NCI-H510A treated with DMSO at 0.1 percent for 48 hours (cell line): Measurements from ENCODE around the gene UPK3A.
A peak's percentile ranks its signal among the peaks of the same experiment; 100 is the strongest.

Experiments
- DNase-seq: peaks from one replicate; lab custom pipeline; 2025; lab: John Stamatoyannopoulos, UW

Gene UPK3A

GRCh38 chr22:45284705-45285262 lies at the start of gene UPK3A:
UPK3A (plus strand) TSS chr22:45284949; CDS start chr22:45285014, 65 bp downstream.
- DNase-seq, result peak; percentile 47

DNA sequence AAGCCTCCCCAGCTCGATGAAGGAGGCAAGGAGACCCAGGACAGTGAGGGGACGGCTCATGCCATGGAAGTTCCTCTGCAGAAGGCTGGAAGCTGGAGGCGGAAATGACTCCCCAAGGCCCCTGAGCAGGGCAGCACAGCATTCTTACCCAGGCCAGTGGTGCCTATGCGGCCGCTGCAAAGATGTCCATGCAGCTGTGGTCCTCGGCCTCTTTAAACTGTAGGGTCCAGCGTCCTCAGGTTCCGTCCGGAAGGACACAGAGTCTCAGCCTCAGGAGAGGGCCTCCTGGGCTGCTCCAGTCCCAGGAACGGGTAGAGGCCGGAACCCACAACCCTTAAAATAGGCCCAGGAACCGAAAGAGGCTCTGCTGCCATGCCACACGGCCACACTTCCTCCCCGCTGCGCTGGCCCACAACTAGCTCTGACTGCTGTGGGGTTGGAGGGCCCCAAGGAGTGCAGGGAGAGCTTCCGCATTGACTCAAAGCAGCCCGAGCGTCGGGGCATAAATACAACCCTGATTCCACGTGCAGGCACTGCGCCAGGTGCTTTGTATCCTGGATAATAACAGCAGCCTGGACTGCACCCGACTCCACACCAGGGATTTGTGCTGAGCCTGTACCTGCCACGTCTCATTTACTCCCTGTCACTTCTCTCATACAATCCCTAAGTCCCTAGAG lies 49.5 kb upstream of the UPK3A start:
- DNase-seq, result no peak

DNA sequence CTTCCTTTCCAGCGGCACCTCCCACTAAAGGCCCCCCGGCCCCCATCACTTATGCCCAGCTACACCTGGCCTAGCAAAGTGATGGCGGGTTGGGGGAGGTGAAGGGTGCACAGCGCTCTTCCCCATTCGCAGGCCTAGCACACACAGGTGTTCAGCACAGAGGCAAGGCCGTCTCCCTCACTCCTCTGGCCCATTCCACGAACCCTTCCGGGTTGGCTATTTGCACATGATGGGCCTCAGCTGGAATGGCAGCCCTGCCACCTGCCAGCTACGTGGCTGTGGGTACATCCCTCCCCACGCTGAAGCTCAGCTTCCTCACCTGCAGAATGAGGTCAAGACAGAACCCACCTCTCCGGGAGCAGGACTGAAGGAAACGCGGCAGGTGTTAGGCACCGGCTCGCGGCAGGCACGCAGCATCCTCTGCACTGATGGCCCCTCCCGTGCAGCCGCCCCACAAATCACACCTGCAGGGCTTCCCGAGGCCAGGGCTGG lies 48.9 kb upstream of the UPK3A start:
- DNase-seq, result peak; percentile 22

DNA sequence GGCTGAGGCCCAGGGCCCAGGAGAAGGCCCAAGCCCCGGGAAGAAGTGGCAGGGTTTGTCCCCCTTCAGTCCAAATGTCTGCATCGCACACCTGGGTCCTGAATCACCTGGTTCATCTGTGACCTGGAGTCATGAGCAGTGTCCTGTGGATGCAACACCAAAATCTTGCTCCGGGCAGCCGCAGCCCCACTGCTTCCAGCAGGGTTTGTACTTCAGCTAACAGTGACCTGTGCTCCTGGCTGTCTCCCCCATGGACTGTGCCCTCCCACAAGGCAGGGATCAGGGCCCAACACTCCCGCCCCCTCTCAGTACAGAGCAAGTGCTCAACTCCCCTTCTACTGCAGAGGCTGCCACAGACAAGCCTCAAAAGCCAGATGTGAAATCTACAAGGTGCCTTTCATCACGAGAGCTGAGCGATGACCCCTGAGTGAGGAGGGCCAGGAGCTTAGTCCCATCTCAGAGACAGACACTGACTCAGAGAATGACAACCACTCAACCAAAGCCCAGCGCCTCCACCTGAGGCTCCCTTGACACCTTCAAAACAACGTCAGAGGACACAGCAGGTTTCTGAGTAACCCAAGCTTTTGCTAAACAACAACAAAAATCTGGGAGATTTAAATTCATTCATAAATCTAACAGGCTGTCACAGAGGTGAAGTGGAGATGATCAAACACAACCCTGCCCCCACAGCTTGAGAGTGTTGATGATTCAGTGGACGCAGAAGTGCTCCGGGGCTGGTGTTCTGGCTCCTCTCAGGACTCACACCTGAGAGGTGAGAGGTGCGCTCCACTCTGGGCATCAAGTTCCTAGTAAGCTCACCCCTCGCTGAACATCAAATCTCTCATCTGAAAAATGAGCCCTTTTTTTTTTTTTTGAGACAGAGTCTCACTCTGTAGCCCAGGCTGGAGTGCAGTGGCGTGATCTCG lies 47.4 kb upstream of the UPK3A start:
- DNase-seq, result peak; percentile 73

- no peak for DNase-seq
Observed at GRCh38 chr22:45238076-45238956, 46.4 kb upstream of the UPK3A start.

DNA sequence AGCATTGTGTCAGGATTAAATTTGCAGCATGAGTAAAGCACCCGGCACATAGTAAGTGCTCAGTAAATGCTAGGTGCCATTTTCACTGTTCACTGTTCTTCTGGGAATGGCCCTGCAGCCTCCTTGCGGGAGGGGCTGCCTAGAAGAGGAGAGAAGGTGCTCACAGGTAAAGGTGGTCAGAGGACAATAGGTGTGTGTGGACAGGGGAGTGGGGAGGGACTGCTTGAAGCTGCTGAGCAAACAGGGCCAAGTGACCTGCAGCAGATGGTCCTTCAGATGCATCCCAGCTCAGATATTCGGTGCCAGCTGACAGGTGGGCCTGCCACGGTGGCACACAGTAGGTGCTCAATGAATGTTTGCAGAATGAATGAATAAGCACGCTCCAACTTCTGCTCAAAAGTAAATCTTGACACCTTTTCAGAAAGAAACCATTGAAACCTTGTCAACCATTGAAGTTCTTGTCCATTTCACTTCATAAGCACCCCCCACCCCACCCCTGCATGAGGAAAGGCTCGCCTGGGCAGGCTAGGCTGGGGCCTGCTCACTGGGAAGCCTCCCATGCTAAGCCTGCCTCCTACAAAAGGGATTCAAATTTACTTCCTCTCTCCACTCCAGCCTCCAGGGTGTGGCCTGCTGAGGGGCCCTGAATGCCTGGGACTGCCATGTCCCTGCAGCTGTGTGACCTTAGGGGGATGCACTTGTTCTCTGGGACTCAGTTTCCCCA lies 45.6 kb upstream of the UPK3A start:
- no peak for DNase-seq

GRCh38 chr22:45239681-45240051 lies 45.1 kb upstream of the UPK3A start:
- no peak for DNase-seq

DNA sequence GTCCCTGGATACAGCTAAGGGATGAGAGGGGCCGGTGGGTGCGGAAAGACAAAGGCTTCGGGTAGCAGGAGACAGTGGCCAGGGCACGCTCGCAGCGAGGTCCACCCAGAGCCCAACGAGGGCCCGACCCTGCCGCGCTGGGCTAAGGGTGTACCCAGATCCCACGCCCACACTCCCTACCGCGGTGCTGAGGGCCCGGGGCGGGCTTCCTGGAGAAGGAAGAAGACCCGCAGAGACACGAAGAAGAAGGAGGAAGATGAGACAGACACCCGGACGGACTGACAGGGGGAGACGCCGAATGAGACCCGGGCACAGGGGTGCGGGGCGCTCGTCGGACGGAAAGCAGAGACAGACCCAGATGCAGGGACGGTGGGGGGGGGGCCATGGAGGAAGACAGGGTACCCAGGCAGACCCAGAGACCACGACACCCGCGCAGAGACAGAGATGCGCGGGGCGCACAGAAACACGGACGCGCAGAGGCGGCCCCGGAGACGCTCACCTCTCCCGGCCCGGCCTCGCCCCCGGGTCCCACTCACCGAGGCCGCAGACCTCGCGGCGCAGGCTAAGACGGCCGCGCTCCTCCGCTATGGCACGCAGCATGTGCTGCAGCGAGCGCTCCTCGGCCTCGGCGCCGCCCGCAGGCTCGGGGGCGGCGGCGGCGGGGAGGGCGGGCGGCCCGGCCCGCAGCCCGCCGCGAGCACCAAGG lies 44.5 kb upstream of the UPK3A start:
- DNase-seq, result no peak

DNA sequence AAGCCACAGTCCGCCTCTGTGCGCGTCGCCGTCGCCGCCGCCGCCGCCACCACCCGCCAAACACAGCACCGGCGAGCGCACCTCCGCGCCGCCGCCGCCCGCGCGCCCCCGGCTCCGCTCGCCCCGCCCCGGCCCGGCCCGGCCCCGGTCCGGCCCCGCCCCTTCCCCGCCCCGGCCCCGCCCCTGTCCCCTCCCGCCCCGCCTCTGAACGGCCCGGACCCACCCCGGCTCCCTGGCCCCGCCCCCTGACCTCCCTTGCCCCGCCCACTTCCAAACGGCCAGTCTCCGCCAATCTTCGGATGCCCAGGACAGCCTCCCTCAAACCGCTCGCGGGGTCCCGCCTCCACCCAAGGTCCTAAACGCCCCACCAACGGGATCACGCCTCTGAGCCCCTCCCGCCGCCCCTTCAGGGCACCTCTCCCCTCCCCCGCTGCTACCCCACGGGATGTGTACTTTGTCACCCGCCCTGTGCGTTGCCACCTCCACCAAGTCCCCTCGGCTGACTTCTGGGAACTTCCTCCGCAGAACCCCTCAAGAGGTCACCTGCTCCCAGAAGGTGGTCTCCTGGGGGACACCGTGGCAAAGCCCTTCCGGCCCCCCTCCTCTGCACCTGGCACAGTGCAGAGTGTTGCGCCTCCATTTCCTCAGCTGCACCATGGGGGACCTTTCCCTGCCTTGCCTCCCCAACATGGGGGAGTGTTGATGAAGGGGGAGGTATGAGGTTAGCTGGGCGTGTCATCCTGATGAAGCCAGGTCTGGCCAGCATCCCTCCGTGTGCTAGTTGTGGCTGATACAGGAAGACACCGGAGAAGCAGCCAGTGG lies 43.7 kb upstream of the UPK3A start, which contains the start of gene KIAA0930:
TSS of gene KIAA0930 (minus strand) at position 85 of the 822 bp plus-strand sequence. CDS start 191 bp downstream, outside the sequence.
- no peak for DNase-seq

DNA sequence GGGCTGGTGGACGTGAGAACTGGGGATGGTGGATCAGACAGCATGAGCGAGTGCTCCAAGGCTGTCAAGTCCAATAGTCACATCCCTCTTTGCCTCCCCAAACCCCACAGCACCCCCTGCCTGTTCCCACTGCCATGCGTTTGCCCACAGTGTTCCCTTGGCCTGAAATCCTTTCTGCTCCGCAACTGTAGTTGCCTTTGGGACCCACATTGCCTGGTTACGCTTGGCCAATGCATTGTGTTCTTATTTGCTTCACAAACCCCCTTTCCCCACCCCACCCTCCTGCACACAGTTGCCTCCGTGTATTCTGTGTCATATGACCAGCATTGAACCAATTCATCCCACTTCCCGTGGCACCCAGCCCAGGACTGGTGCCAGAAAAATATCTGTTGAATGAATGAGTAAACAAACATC lies 42.0 kb upstream of the UPK3A start:
- DNase-seq, result no peak

- no peak for DNase-seq
Observed at GRCh38 chr22:45244916-45245315, 39.8 kb upstream of the UPK3A start.

DNA sequence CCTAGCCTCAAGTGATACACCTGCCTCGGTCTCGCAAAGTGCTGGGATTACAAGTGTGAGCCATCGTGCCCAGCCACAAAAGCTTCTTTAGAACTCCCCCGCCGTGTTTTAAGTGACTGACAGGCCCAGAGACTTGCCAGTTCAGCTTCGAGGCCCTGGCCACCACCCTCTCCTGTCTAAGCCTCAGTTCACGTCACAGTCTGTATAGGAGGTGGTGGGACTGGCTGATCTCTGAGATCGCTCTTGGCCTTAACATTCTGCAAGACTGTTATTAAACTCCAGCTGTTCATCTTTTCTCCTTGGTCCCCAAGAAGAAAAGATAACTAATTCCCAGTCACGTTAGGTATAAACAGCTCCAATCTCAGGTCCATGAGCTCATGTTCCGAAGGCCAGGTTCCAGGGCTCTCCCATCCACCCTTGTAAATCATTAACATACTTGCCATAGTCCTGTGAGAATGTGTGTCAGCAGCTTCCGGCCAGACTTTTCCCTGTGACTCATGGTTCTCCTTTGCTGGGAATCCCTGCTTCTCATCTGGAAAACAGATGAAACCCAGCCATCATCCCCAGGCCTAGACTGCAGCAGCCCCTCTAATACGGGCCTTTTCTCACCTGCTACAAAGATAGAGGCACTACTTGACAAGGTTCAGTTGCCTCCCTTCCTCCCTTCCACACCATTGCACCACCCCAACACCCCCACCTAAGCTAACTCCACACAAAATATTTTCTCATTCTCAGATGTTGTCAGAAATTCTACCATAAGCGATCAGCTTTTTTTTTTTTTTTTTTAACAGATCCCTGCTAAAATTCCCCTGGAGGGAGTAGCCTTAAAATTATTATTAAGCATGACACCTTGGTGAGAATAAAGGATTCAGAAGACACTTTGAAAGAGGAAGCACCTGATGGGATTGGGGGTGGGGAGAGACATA lies 38.4 kb upstream of the UPK3A start:
- no peak for DNase-seq

DNA sequence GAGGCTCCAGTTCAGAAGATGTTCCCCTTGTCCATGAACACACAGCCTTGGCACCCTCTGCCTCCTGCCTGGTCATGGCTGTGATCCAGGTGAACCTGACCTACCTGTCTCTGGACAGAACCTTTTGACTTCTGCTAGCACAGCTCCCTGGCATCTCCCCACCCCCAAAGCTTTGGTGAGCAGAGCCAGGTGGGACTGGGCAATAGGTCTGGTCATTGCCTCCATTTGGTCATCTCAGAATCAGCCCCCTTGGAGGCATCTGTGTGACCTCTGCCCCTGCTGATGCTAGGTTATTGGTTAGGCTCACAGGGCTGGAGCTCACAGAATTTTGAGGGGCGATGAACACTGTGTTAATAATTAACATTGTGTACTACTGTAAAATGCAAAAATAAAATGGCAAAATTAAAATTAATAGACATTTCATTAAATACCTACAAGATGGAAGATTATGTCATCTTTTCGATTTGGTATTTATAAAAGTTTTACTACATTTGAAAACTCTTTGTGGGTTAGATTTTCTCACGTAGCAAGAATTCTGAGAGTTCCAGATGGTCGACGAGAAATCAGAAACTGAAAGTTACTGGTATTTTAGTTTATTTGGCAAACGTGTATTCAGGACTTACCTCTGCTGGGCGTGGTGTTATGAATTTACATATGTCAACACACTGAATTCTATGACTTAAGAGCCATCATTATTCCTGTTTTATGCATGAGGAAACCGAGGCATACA lies 35.8 kb upstream of the UPK3A start:
- no peak for DNase-seq

DNA sequence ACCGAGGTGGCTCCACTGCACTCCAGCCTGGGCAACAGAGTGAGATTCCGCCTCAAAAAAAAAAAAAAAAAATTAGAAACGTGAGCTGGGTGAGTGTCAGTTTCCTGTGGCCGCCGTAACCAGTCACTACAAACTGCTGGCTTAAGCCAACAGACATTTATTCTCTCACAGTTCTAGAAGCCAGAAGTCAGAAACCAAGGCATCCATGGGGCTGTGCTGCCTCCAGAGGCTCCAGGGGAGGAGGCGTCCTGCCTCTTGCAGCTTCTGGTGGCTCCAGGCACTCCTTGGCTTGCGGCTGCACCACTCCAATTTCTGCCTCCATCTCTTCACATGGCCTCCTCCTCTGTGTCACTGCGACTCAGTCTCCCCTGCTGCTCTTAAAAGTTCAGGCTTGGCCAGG lies 32.9 kb upstream of the UPK3A start:
- no peak for DNase-seq

- no peak for DNase-seq
Observed at GRCh38 chr22:45253039-45253641, 31.6 kb upstream of the UPK3A start.

DNA sequence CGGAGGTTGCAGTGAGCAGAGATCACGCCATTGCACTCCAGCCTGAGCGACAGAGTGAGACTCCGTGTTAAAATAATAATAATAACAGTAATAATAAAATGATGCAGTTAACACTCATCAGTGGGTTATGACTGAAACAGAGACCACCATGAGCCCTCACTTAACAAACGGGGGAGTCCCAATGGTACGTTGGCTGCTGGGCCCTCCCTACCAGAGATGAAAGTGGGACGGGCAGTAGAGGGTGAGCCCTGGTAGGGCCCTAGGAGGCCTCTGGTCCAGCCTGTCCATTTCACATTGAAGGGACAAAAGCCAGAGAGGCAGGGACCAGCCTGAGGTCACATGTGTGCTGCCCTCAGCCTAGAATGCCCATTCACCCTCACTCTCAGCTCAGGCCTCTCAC lies 30.4 kb upstream of the UPK3A start:
- no peak for DNase-seq

- no peak for DNase-seq
Observed at GRCh38 chr22:45254789-45255278, 29.9 kb upstream of the UPK3A start.
